Large intestine (tissue), 3 donors: Measurements from ENCODE around the gene TCF7L2. TPM values are rescaled to one million over a fixed set of nuclear protein-coding genes. Genes with fewer than 3 reads are reported as not detected.

Experiments
- DNase-seq, 2 donors: peaks; one replicate each; pipeline versions ENCODE4 v3.0.0 to v3.0.0-alpha.2; 2013
- H3K27ac ChIP-seq: one replicate; pipeline ENCODE4 v1.5.1; 2013; ENCODE audit warnings: low read length
- H3K27me3 ChIP-seq: 2 replicates; pipeline ENCODE4 v1.6.1; 2013; ENCODE audit warnings: low read length; ENCODE audit not compliant: control insufficient read depth, insufficient read depth
- H3K36me3 ChIP-seq: 2 replicates; pipeline ENCODE4 v1.6.1; 2013; ENCODE audit warnings: low read length; ENCODE audit not compliant: control insufficient read depth, insufficient read depth
- H3K4me1 ChIP-seq: one replicate; pipeline ENCODE4 v1.6.1; 2013; ENCODE audit warnings: low read length; ENCODE audit not compliant: control insufficient read depth, insufficient read depth
- H3K4me3 ChIP-seq: one replicate; pipeline ENCODE4 v1.5.1; 2013; ENCODE audit warnings: low read length
- H3K9me3 ChIP-seq: one replicate; pipeline ENCODE4 v1.6.1; 2013; ENCODE audit warnings: mild to moderate bottlenecking, low read depth, low read length, moderate library complexity; ENCODE audit not compliant: control insufficient read depth
- WGBS: methylation state at CpG from one replicate; pipeline ENCODE4 v1.1.5; 2013; ENCODE audit warnings: low lambda C conversion rate; ENCODE audit not compliant: insufficient coverage; 5-methylcytosine and 5-hydroxymethylcytosine counted together
- polyA plus RNA-seq: library from polyadenylated mRNA; unstranded; fragments of 120-200 nt; gene quantifications from one replicate; pipeline ENCODE4 v1.2.1, GENCODE V29; 2013

TCF7L2 gene
- polyA plus RNA-seq, 1 donor, result 48.2 TPM

DNA sequence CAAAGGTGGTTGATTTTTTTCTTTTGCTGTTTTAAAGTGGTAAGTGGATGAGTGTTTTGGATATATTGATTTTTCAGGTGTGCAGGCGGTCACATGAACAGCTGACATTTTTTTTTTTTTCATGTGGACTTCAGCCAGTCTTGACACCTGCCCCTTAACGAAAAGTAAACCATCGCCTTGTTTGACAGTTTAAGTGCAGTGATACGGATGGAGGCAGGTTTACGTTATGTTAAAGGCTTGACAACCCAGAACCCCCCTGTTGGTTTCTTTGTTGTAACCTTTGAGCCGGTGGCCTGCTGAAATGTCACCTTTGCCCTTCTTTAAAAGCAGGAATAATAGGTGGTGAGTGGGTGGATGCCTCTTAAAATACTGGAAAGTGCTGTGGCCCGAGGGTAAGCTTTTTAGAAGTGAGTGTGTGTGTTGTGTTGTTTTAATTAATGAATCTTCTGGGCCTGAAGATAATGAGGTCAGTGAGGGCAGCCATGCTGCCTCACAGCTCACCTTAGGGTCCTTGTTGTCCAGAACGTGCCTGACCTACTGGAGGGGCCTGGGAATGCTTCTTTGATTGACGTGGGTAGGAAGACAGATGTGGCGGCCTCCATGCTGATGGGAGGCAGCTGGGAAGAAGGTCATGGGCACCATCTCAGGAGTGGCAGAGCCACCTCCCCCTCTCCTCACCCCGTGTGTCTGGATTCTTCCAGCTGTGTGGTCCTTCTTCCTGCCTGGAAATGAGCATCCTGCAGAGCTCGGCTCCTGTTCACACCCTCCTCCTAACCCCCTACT lies 69.8 kb downstream of the TCF7L2 start:
- Histone ChIP-seq H3K4me3 (no peak overlapping the region), H3K27ac (peak overlapping the region; percentile 60), H3K27me3 (no peaks in the 10 kb centered on the region), H3K9me3 (no peaks in the 10 kb centered on the region), H3K4me1 (peaks cover 20% of the 10 kb centered on the region), H3K36me3 (peaks cover 10% of the 10 kb centered on the region)
- 0% methylated on average over 1 of the region's 12 CpGs for WGBS
- peak; percentile 68 to 84 for DNase-seq

DNA sequence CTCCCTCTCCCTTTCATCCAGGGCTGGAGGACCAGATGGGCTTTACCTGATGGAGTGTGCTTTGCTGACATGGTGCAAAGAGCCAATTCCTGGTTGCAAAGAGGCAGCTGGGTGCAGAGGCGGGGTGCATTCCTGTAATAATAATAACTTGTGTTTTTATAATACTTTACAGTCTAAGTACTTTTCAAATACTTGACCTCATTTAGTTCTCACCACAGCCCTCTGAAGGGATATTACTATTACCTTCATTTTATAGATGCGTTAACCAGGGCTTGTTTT lies 70.4 kb downstream of the TCF7L2 start:
- Histone ChIP-seq H3K4me1 (peaks cover 20% of the 10 kb centered on the region), H3K4me3 (no peak overlapping the region), H3K9me3 (no peaks in the 10 kb centered on the region), H3K27ac (no peak overlapping the region), H3K27me3 (no peaks in the 10 kb centered on the region), H3K36me3 (peaks cover 10% of the 10 kb centered on the region)
- WGBS, result no CpG with 5 or more reads among the region's 2 CpGs
- DNase-seq, result no peak

DNA sequence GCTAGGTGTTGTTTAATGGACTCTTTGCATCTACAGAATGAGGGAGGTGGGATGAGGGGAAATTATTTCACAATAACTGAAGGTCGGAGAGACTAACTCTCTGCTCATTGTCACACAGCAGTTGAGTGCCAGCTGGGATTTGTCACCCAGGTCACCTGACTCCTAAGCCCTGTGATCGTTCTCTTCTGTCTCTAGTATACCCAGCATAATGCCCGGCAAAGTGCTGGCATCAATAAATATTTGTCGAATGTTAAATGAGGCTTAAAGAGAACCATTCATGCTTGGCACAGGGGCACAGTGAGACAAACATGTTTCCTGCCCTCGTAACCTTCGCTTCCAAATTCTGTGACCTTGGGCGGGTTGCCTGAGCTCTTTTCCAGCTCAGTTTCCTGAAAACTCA lies 70.8 kb downstream of the TCF7L2 start:
- no peak for DNase-seq
- H3K27ac ChIP-seq, result no peak overlapping the region
- peaks cover 20% of the 10 kb centered on the region for H3K4me1 ChIP-seq
- no peak overlapping the region for H3K4me3 ChIP-seq
- WGBS, result no CpG with 5 or more reads among the region's 7 CpGs
- H3K9me3 ChIP-seq, result no peaks in the 10 kb centered on the region
- peaks cover 10% of the 10 kb centered on the region for H3K36me3 ChIP-seq
- H3K27me3 ChIP-seq, result no peaks in the 10 kb centered on the region

DNA sequence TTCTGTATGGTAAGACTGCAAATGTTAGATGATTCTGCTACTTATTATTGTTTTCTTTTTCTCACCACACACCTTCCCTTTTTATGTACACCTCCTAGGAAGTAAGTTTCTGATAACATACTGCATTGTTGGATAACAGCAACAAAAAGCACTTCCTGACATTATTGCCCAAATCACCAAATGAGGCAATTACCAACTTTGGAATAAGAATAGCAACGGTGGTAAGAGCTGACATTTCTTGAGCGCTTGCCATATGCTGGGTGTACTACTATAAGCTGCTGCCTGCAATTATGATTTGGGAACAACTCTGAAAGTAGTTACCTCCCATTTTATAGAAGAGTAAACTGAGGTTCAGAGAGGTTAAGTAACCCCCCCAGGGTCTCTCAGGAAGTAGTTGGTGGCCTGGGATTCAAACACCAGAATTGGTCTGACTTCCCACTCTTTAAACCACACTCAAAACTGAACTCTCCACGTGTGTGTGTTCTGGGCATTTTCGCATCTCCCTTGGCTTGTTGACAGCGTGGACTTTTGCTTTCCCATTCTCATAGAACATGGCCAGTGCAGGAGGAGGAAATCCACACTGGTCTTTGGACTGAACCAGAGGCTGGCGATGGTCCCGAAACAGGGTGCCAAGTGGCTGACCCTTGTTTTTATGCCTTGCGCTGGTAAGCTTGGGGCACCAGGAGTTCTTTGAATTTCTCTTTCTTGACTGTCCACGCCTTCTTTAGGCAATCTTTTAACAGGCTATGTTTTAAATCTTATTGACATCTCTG lies 71.4 kb downstream of the TCF7L2 start:
- H3K36me3 ChIP-seq, result peaks cover 9% of the 10 kb centered on the region
- H3K4me3 ChIP-seq, result no peak overlapping the region
- no CpG with 5 or more reads among the region's 9 CpGs for WGBS
- no peak for DNase-seq
- peaks cover 20% of the 10 kb centered on the region for H3K4me1 ChIP-seq
- H3K27me3 ChIP-seq, result no peaks in the 10 kb centered on the region
- H3K27ac ChIP-seq, result no peak overlapping the region
- no peaks in the 10 kb centered on the region for H3K9me3 ChIP-seq

DNA sequence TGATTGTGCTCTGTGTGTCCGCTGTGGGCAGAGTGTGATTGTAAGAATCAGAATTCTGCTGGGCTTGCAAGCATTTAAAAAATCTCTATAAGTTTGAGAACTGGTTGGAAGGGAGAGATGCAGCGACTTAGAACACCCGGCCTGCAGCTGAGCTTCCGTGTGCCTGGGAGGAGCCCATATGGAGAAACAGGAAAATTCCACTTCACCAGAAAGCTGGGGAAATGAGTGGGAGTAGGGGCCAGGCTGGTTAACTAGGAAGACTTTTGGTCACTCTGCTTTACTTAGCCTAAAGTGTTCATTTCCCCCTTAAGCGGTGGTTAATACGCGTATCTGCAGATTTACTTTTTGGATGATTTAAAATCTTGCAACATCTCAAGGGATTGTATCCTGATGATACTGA lies 72.2 kb downstream of the TCF7L2 start:
- Histone ChIP-seq H3K27ac (no peak overlapping the region), H3K4me3 (no peak overlapping the region), H3K9me3 (no peaks in the 10 kb centered on the region), H3K27me3 (no peaks in the 10 kb centered on the region), H3K36me3 (peaks cover 5% of the 10 kb centered on the region), H3K4me1 (peaks cover 20% of the 10 kb centered on the region)
- no peak for DNase-seq
- WGBS, result no CpG with 5 or more reads among the region's 7 CpGs

DNA sequence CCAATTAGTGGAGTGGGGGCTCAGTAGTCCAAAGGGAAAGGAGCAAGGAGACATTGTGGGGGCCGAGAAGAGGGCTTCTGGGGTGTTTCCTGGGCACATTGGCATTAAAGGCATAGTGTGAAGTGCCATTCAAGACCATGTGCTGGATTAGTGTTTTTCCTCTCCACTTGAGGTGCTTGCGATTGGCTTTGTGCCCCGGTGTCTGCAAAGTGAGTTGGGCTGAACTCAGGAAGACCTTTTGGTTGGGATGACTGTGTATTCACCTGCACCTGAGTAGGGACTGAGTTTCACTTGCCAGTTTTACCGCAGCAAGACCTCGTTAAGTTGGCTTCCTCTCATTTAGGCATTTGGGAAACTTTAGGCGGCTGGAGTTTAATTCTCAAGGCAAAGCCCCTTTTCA lies 73.0 kb downstream of the TCF7L2 start:
- Histone ChIP-seq H3K9me3 (no peaks in the 10 kb centered on the region), H3K36me3 (peaks cover 3% of the 10 kb centered on the region), H3K27ac (no peak overlapping the region), H3K27me3 (no peaks in the 10 kb centered on the region), H3K4me1 (peaks cover 25% of the 10 kb centered on the region), H3K4me3 (no peak overlapping the region)
- no CpG with 5 or more reads among the region's 6 CpGs for whole genome bisulfite sequencing
- DNase-seq, result no peak

DNA sequence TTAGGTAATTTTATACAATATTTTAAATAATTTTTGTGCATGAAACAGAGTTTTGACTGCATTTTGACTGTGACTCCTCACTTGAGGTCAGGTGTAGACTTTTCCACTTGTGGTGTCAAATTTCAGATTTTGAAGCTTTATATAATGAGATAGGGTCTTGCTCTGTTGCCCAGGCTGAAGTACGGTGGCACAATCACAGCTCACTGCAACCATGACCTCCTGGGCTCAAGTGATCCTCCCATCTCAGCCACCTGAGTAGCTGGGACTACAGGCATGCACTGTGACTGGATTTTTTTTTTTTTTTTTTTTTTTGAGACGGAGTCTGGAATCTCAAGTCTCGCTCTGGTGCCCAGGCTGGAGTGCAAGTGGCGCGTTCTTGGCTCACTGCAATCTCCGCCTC lies 74.9 kb downstream of the TCF7L2 start:
- Histone ChIP-seq H3K4me1 (peaks cover 22% of the 10 kb centered on the region), H3K4me3 (no peak overlapping the region), H3K27me3 (no peaks in the 10 kb centered on the region), H3K36me3 (peaks cover 3% of the 10 kb centered on the region), H3K27ac (no peak overlapping the region), H3K9me3 (no peaks in the 10 kb centered on the region)
- no CpG with 5 or more reads among the region's 6 CpGs for whole genome bisulfite sequencing
- DNase-seq, result no peak

DNA sequence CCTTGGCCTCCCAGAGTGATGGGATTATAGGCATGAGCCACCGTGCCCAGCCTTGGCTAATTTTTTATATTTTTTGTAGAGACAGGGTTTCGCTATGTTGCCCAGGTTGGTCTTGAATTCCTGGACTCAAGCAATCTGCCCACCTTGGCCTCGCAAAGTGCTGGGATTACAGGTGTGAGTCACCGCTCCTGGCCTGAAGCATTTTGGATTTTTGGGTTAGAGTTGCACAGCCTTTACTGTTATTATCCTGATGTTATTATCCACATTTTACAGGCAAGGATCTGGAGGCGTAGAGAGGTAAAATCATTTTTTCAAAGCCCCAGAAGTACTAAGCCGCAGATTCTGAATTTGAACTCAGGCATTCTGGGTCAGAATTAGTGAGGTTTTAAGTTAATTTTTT lies 75.4 kb downstream of the TCF7L2 start:
- Histone ChIP-seq H3K27me3 (no peaks in the 10 kb centered on the region), H3K36me3 (peaks cover 4% of the 10 kb centered on the region), H3K9me3 (no peaks in the 10 kb centered on the region), H3K4me1 (peaks cover 16% of the 10 kb centered on the region), H3K4me3 (no peak overlapping the region), H3K27ac (no peak overlapping the region)
- DNase-seq, result no peak
- 100% methylated on average over 2 of the region's 6 CpGs for WGBS

DNA sequence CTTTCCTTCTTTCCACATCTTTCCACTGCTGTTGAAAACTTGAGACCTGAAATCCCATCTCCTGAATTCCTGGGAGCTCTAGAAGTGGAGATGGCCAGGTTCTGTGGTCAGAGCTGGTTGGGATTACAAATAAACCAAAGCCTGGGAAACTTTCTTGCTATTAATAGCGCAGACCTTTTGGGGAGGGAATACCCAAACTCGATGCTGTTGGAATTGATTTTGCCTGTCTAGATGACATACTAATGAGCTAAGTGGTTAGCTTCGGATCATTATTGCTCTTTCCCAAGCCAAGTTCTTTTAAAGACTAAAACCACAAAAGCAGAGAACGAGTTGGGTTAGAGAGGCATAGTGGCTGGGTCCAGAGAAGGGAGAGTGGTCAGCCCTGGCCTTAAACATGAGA lies 76.6 kb downstream of the TCF7L2 start:
- no peak overlapping the region for H3K4me3 ChIP-seq
- no peaks in the 10 kb centered on the region for H3K27me3 ChIP-seq
- no peak for DNase-seq
- no peaks in the 10 kb centered on the region for H3K9me3 ChIP-seq
- H3K4me1 ChIP-seq, result peaks cover 13% of the 10 kb centered on the region
- H3K27ac ChIP-seq, result no peak overlapping the region
- peaks cover 6% of the 10 kb centered on the region for H3K36me3 ChIP-seq
- no CpG with 5 or more reads among the region's 4 CpGs for WGBS

DNA sequence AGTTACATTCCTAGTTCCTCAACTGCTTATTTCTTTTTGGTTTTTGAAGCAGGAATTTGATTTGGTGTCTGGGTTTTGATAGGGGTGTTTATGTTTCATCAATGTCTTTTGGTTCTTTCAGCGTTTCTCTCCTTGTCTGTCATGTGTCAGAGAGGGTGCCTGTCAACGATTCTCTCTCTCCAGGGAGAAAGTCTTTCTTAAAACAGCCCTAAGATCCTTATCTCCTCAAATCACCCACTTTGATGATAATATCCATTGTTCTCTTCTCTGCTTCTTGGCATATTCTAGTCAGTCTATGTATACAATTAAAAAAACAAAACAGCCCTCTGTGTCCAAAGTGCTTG lies 77.2 kb downstream of the TCF7L2 start:
- no peak overlapping the region for H3K27ac ChIP-seq
- no CpG with 5 or more reads among the region's 2 CpGs for WGBS
- H3K36me3 ChIP-seq, result peaks cover 6% of the 10 kb centered on the region
- no peak for DNase-seq
- peaks cover 13% of the 10 kb centered on the region for H3K4me1 ChIP-seq
- H3K27me3 ChIP-seq, result no peaks in the 10 kb centered on the region
- no peaks in the 10 kb centered on the region for H3K9me3 ChIP-seq
- no peak overlapping the region for H3K4me3 ChIP-seq
